ENCODE data around the gene FAM171A2. TPM values are rescaled to one million over a fixed set of nuclear protein-coding genes. Genes with fewer than 3 reads are reported as not detected.

The FAM171A2 gene
- total RNA-seq, 1 experiment from 2014 or later, result 9.6 TPM

- DNase-seq (ENCODE audit: low read depth), result peak; percentile 32
These were observed 56.1 kb downstream of the FAM171A2 start for GRCh38 chr17:44307387-44308186.

GRCh38 chr17:44304651-44305050 lies 59.0 kb downstream of the FAM171A2 start:
- DNase-seq (ENCODE audit: low read depth), result no peak

Other genes starting within 250 kb of the FAM171A2 start
- 292 and 318 TPM in 2 replicates for gene HDAC5, start 240.2 kb downstream of the FAM171A2 start, total RNA-seq (2014; rRNA removed)
- gene HROB, start 221.9 kb downstream of the FAM171A2 start, total RNA-seq (2014; rRNA removed), result 5.6 and 5.9 TPM in 2 replicates
- gene ASB16, start 193.1 kb downstream of the FAM171A2 start, total RNA-seq (2014; rRNA removed), result not detected in 2 replicates
- gene TMUB2, start 176.9 kb downstream of the FAM171A2 start, total RNA-seq (2014; rRNA removed), result 28.3 and 31.1 TPM in 2 replicates
- 42.1 and 47.0 TPM in 2 replicates for gene ATXN7L3, start 164.0 kb downstream of the FAM171A2 start, total RNA-seq (2014; rRNA removed)
- 66.5 and 76.0 TPM in 2 replicates for gene UBTF, start 144.2 kb downstream of the FAM171A2 start, total RNA-seq (2014; rRNA removed)
- gene SLC4A1, start 95.7 kb downstream of the FAM171A2 start, total RNA-seq (2014; rRNA removed), result not detected in 2 replicates
- 0.32 TPM in 1 of 2 replicates, not detected in the other for gene RUNDC3A, start 55.3 kb downstream of the FAM171A2 start, total RNA-seq (2014; rRNA removed)
- 113 and 136 TPM in 2 replicates for gene SLC25A39, start 39.0 kb downstream of the FAM171A2 start, total RNA-seq (2014; rRNA removed)
- 217 and 235 TPM in 2 replicates for gene GRN, start 18.6 kb downstream of the FAM171A2 start, total RNA-seq (2014; rRNA removed)
- 0.40 TPM in 1 of 2 replicates, not detected in the other for gene ITGA2B, start 25.8 kb upstream of the FAM171A2 start, total RNA-seq (2014; rRNA removed)
- gene GPATCH8, start 139.6 kb upstream of the FAM171A2 start, total RNA-seq (2014; rRNA removed), result 15.8 and 21.6 TPM in 2 replicates
- gene FZD2, start 193.6 kb upstream of the FAM171A2 start, total RNA-seq (2014; rRNA removed), result 12.5 and 21.2 TPM in 2 replicates

All from LHCN-M2 (cell line).